Effector CD4-positive, alpha-beta T cell (primary cell): ENCODE results near the gene APPBP2.

Source experiments
- DNase-seq: peaks from one replicate; pipeline ENCODE4 v3.0.0-alpha.2; 2020

Gene APPBP2

GRCh38 chr17:60393840-60394723 is 132.0 kb downstream of the APPBP2 start:
- no peak for DNase-seq
